Activated T-cell treated with anti-CD3 and anti-CD28 coated beads, Interleukin-2, amount 50 U/mL, for 72 hours (primary cell): ENCODE data around the gene RTN4. TPM values are rescaled to one million over a fixed set of nuclear protein-coding genes. Genes with fewer than 3 reads are reported as not detected.

Experiments used
- ATAC-seq, 2 donors: fragments of 150-1000 bp; cut with Tn5 transposase; replicated peaks in 1 of 2; 2 replicates each; pipeline ENCODE4 v1.10.0; 2021; ENCODE audit warnings: moderate library complexity in 2 of 2, mild to moderate bottlenecking in 1 of 2
- DNase-seq, 2 donors: peaks; one replicate each; pipeline ENCODE4 v3.0.0; 2021 to 2022; ENCODE audit warnings: mixed read lengths in 1 of 2
- H3K27ac Mint-ChIP-seq: one replicate; pipeline ENCODE4 v1.8.0; 2022; ENCODE audit warnings: mild to moderate bottlenecking, moderate library complexity, mixed read lengths
- H3K27me3 Mint-ChIP-seq: one replicate; pipeline ENCODE4 v1.8.0; 2022; ENCODE audit warnings: low read depth, mixed read lengths
- H3K36me3 Mint-ChIP-seq, 2 donors: one replicate each; pipeline ENCODE4 v1.8.0; 2022; ENCODE audit warnings: mixed read lengths in 2 of 2, mild to moderate bottlenecking in 1 of 2; ENCODE audit not compliant: insufficient read depth in 2 of 2
- H3K4me1 Mint-ChIP-seq: one replicate; pipeline ENCODE4 v1.8.0; 2022; ENCODE audit warnings: low read depth, mixed read lengths
- H3K4me3 Mint-ChIP-seq, 2 donors: one replicate each; pipeline ENCODE4 v1.8.0; 2022; ENCODE audit warnings: mild to moderate bottlenecking in 2 of 2, mixed read lengths in 2 of 2, moderate library complexity in 2 of 2
- H3K9me3 Mint-ChIP-seq, 2 donors: one replicate each; pipeline ENCODE4 v1.8.0; 2022; ENCODE audit warnings: mixed read lengths in 2 of 2
- total RNA-seq, 2 donors: library from RNA; stranded (reverse); gene quantifications; one replicate each; pipeline ENCODE4 v1.2.3, GENCODE V29; 2022

RTN4 gene
- total RNA-seq, 2 donors from 2014 or later, result 78.8 to 83.3 TPM

DNA sequence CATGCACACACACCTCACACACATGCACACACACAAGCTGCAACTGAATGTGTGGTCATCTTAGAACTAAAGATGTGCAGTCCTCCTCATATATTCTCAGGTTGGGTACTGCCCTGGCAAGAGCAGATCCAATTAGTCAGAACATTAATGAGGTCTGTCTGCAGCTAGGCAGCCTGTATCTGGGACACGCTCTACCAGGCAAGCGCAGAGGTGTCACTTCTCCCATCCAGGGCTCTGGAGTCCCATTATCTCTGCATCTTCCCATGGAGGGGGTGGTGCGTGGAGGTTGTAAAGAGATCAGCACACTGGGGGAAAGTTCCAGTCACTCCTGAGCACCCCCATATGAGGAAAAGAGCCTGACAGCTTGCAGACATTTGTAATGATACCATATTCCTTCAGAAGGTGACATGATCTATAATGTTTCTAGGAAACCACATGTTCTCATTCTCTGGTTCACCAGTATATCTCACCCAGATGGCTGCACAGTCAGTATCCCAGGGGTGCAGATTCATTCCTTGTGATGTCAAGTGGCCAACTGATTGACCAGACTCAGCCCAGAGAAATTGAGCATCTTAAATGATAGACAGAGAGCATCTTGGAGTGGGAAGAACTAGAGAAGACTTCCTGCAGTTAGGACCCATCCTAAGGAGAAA, 95.4 kb downstream of the RTN4 start:
- H3K27ac Mint-ChIP-seq, result no peak overlapping the region
- H3K4me3 Mint-ChIP-seq, result no peak overlapping the region

DNA sequence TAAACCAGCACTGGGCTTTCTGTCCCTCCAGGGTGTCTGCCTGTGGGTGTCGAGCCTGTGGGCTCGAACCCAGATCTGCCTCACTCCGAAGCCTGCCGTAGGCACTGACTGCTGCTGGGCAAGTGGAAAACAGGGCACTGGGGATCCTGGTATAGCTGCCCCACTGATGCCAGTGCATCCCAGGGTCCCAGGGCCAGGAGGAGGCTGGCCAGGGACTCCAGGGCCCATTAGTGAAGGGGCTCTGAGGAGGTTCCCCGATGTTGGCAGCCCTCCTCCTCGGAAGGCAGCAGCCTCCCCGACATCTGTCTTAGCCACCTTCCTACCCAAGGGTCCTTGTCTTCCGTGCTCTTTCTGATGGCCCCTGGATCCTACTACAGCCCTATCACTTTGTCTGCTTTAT, 96.1 kb downstream of the RTN4 start:
- Mint-ChIP-seq H3K27me3 (no peaks in the 10 kb centered on the region), H3K4me3 (no peak overlapping the region), H3K4me1 (peaks cover 20% of the 10 kb centered on the region), H3K9me3 (no peaks in the 10 kb centered on the region), H3K27ac (no peak overlapping the region), H3K36me3 (no peaks in the 10 kb centered on the region)
- ATAC-seq, result no peak
- no peak for DNase-seq

More for the DNA sequence above, 95.4 kb downstream of the RTN4 start:
- Mint-ChIP-seq H3K4me1 (peaks cover 20% of the 10 kb centered on the region), H3K9me3 (no peaks in the 10 kb centered on the region), H3K27me3 (no peaks in the 10 kb centered on the region), H3K36me3 (no peaks in the 10 kb centered on the region)
- ATAC-seq (no peak), DNase-seq (no peak)

GRCh38 chr2:54952978-54953456, 97.2 kb downstream of the RTN4 start:
- peaks cover 20% of the 10 kb centered on the region for H3K4me1 Mint-ChIP-seq
- H3K27me3 Mint-ChIP-seq, result no peaks in the 10 kb centered on the region
- peak overlapping the region in 1 of 2 donors; percentile 10 for H3K4me3 Mint-ChIP-seq
- H3K36me3 Mint-ChIP-seq, result no peaks in the 10 kb centered on the region
- H3K27ac Mint-ChIP-seq, result no peak overlapping the region
- H3K9me3 Mint-ChIP-seq, result no peaks in the 10 kb centered on the region
- peak; percentile 47 to 63 for ATAC-seq
- no peak for DNase-seq

- Mint-ChIP-seq H3K9me3 (no peaks in the 10 kb centered on the region), H3K27me3 (no peaks in the 10 kb centered on the region), H3K4me1 (peaks cover 20% of the 10 kb centered on the region), H3K36me3 (no peaks in the 10 kb centered on the region), H3K4me3 (no peak overlapping the region), H3K27ac (peak overlapping the region; percentile 51)
- DNase-seq, result no peak
- ATAC-seq, result peak in 1 of 2 donors; percentile 12
Observed at GRCh38 chr2:54952425-54952824, 97.8 kb downstream of the RTN4 start.

DNA sequence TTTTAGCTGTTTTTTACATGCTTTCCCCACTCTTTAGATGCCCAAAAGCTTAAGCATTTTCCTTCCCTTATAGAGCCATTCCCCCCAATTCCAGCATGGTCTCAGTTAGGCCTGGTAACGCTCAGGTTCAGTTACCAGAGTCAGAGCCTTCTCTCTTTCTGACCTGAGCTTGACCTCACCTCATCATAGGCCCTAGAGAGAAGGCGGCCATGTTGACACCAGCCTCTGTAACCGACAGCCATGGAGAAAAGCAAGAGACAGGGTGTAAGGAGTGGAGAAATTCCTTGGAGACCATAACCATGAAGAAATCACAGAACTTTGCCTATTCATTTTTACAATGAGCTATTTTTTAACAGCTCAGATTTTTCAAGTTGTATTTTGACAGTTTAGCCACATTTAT, 99.4 kb downstream of the RTN4 start:
- no peak for ATAC-seq
- Mint-ChIP-seq H3K4me3 (no peak overlapping the region), H3K27me3 (no peaks in the 10 kb centered on the region), H3K4me1 (peaks cover 26% of the 10 kb centered on the region), H3K36me3 (no peaks in the 10 kb centered on the region), H3K9me3 (no peaks in the 10 kb centered on the region), H3K27ac (no peak overlapping the region)
- no peak for DNase-seq

DNA sequence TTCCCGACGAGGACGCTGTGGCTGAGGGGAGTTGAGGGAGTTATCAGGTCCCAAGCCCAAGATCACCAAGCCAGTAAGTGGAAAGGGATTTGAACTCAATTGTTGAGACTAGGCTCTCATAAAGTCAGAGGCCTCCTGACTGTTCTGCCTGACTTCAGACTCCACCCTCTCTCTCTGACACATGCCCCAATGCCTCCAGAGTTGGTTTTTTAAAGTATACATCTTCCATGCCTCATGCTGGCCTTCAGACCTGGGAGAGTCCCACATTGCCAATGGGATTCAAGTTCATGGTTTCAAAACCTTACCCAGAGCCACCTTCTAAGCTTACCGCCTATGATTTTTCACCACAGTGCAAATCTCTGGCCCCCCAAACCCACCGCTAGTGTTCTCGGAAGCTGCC, 100.8 kb downstream of the RTN4 start:
- Mint-ChIP-seq H3K9me3 (no peaks in the 10 kb centered on the region), H3K27ac (no peak overlapping the region), H3K4me3 (no peak overlapping the region), H3K4me1 (peaks cover 33% of the 10 kb centered on the region), H3K36me3 (peaks cover 0 to 2% of the 10 kb centered on the region in 2 donors), H3K27me3 (no peaks in the 10 kb centered on the region)
- ATAC-seq, result no peak
- no peak for DNase-seq

GRCh38 chr2:54948120-54948519, 102.1 kb downstream of the RTN4 start:
- Mint-ChIP-seq H3K9me3 (no peaks in the 10 kb centered on the region), H3K36me3 (peaks cover 0 to 2% of the 10 kb centered on the region in 2 donors), H3K4me3 (no peak overlapping the region), H3K4me1 (peaks cover 30% of the 10 kb centered on the region), H3K27ac (no peak overlapping the region), H3K27me3 (no peaks in the 10 kb centered on the region)
- ATAC-seq, result no peak
- no peak for DNase-seq

GRCh38 chr2:54947646-54948045, 102.6 kb downstream of the RTN4 start:
- Mint-ChIP-seq H3K27me3 (no peaks in the 10 kb centered on the region), H3K4me3 (no peak overlapping the region), H3K4me1 (peaks cover 25% of the 10 kb centered on the region), H3K27ac (no peak overlapping the region), H3K9me3 (no peaks in the 10 kb centered on the region), H3K36me3 (peaks cover 0 to 2% of the 10 kb centered on the region in 2 donors)
- DNase-seq, result no peak
- ATAC-seq, result no peak

DNA sequence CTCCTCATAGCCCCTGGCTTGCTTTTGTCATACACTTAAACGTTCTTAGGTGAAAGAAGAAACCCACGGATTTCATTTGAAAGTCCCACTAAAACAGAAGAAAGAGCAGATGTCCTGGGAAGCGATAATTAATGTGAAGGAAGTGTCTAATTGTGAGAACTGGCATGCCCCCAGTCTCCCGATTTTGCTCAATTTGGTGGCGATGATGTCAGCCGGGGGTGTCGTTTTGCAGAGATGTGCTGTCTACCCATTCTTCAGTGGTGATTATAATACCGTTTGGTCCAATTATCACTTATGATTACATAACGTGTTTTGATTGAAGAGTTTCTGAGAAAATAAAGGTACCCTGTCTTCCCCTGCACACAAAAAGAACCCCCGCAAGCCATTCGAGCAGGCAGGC, 103.1 kb downstream of the RTN4 start:
- H3K4me3 Mint-ChIP-seq, result no peak overlapping the region
- no peak for ATAC-seq
- H3K27me3 Mint-ChIP-seq, result no peaks in the 10 kb centered on the region
- no peak for DNase-seq
- H3K27ac Mint-ChIP-seq, result no peak overlapping the region
- peaks cover 20% of the 10 kb centered on the region for H3K4me1 Mint-ChIP-seq
- H3K9me3 Mint-ChIP-seq, result no peaks in the 10 kb centered on the region
- peaks cover 0 to 2% of the 10 kb centered on the region in 2 donors for H3K36me3 Mint-ChIP-seq

GRCh38 chr2:54946220-54946805, 103.9 kb downstream of the RTN4 start:
- peaks cover 0 to 2% of the 10 kb centered on the region in 2 donors for H3K36me3 Mint-ChIP-seq
- no peaks in the 10 kb centered on the region for H3K27me3 Mint-ChIP-seq
- DNase-seq (no peak), ATAC-seq (no peak)
- H3K9me3 Mint-ChIP-seq, result no peaks in the 10 kb centered on the region
- peaks cover 16% of the 10 kb centered on the region for H3K4me1 Mint-ChIP-seq
- H3K4me3 Mint-ChIP-seq, result no peak overlapping the region
- H3K27ac Mint-ChIP-seq, result peak overlapping the region; percentile 24

- ATAC-seq (peak; percentile 90 to 95), DNase-seq (peak; percentile 42 to 64)
- Mint-ChIP-seq H3K4me1 (peaks cover 13% of the 10 kb centered on the region), H3K27ac (peak overlapping the region; percentile 33), H3K9me3 (no peaks in the 10 kb centered on the region), H3K36me3 (peaks cover 0 to 2% of the 10 kb centered on the region in 2 donors), H3K27me3 (no peaks in the 10 kb centered on the region), H3K4me3 (peak overlapping the region; percentile 16 to 51)
Observed at GRCh38 chr2:54945391-54946219, 104.6 kb downstream of the RTN4 start.

GRCh38 chr2:54944724-54945326, 105.4 kb downstream of the RTN4 start:
- H3K27me3 Mint-ChIP-seq, result no peaks in the 10 kb centered on the region
- no peak overlapping the region for H3K4me3 Mint-ChIP-seq
- peaks cover 13% of the 10 kb centered on the region for H3K4me1 Mint-ChIP-seq
- H3K9me3 Mint-ChIP-seq, result no peaks in the 10 kb centered on the region
- DNase-seq (no peak), ATAC-seq (no peak)
- H3K36me3 Mint-ChIP-seq, result peaks cover 0 to 2% of the 10 kb centered on the region in 2 donors
- no peak overlapping the region for H3K27ac Mint-ChIP-seq

DNA sequence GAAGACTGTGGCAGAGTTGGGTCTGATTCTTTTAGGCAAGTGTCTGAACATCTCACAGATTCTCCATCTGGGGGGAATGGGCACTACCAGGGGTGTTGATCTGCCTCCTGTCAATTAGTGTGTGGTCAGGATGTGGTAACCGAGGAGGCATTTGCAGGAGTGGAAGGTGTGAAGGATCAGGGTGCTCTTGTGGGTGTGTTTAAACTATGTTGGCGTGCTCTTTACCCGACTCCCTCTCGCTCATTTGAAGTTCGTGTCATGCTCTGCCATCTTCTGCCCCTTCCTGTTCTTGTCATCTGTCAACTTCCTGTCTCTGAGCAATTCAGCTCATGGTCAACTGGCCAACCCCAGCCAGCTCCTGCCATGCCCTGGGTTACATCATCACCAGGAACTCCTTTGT, 107.9 kb downstream of the RTN4 start:
- Mint-ChIP-seq H3K4me3 (no peak overlapping the region), H3K27ac (no peak overlapping the region), H3K27me3 (no peaks in the 10 kb centered on the region), H3K9me3 (peaks cover 0 to 4% of the 10 kb centered on the region in 2 donors), H3K4me1 (peaks cover 13% of the 10 kb centered on the region), H3K36me3 (peaks cover 1 to 3% of the 10 kb centered on the region in 2 donors)
- peak; percentile 41 to 69 for ATAC-seq
- peak; percentile 13 to 22 for DNase-seq
